Activated CD4-positive, alpha-beta T cell treated with anti-CD3 and anti-CD28 coated beads, Interleukin-2, amount 10 ng/mL, durations not matched to agents 24 days and 14 days (primary cell): Measurements from ENCODE around the gene SERP2. TPM values are rescaled to one million over a fixed set of nuclear protein-coding genes. Genes with fewer than 3 reads are reported as not detected.

Source experiments
- DNase-seq: peaks from one replicate; pipeline ENCODE4 v3.0.0; 2022
- H3K27ac Mint-ChIP-seq: one replicate; pipeline ENCODE4 v1.8.0; 2022; ENCODE audit warnings: mild to moderate bottlenecking, mixed read lengths
- H3K27me3 Mint-ChIP-seq: one replicate; pipeline ENCODE4 v1.8.0; 2022; ENCODE audit warnings: mixed read lengths
- H3K36me3 Mint-ChIP-seq: one replicate; pipeline ENCODE4 v1.8.0; 2022; ENCODE audit warnings: low read depth, mild to moderate bottlenecking, mixed read lengths
- H3K4me1 Mint-ChIP-seq: one replicate; pipeline ENCODE4 v1.8.0; 2021; ENCODE audit warnings: mixed read lengths
- H3K4me3 Mint-ChIP-seq: one replicate; pipeline ENCODE4 v1.8.0; 2022; ENCODE audit warnings: mild to moderate bottlenecking, moderate library complexity, mixed read lengths
- H3K9me3 Mint-ChIP-seq: one replicate; pipeline ENCODE4 v1.8.0; 2021; ENCODE audit warnings: mixed read lengths
- intact Hi-C: fragments of 100-400 bp; cut with micrococcal nuclease; formaldehyde crosslinking; loops from one replicate; pipeline ENCODE4 v1.15.1; 2023
- total RNA-seq: library from RNA; stranded (reverse); gene quantifications from 2 replicates; pipeline ENCODE4 v1.2.3, GENCODE V29; 2022

Gene SERP2
- total RNA-seq, 1 donor from 2014 or later, result not detected

- H3K27me3 Mint-ChIP-seq, result peaks cover 2% of the 10 kb centered on the region
- intact Hi-C loops, result no loop called here
- DNase-seq, result no peak
- H3K36me3 Mint-ChIP-seq, result no peaks in the 10 kb centered on the region
- H3K9me3 Mint-ChIP-seq, result no peaks in the 10 kb centered on the region
- no peaks in the 10 kb centered on the region for H3K4me1 Mint-ChIP-seq
- no peak overlapping the region for H3K4me3 Mint-ChIP-seq
- no peak overlapping the region for H3K27ac Mint-ChIP-seq
Observed at GRCh38 chr13:44402899-44403445, 29.3 kb downstream of the SERP2 start.

- H3K27me3 Mint-ChIP-seq, result peaks cover 2% of the 10 kb centered on the region
- no peaks in the 10 kb centered on the region for H3K9me3 Mint-ChIP-seq
- no peak for DNase-seq
- no peak overlapping the region for H3K4me3 Mint-ChIP-seq
- no peaks in the 10 kb centered on the region for H3K36me3 Mint-ChIP-seq
- H3K4me1 Mint-ChIP-seq, result no peaks in the 10 kb centered on the region
- H3K27ac Mint-ChIP-seq, result no peak overlapping the region
- intact Hi-C loops, result no loop called here
Observed at GRCh38 chr13:44403461-44404056, 29.9 kb downstream of the SERP2 start.

GRCh38 chr13:44404261-44405132 lies 30.9 kb downstream of the SERP2 start:
- H3K27ac Mint-ChIP-seq, result no peak overlapping the region

GRCh38 chr13:44406617-44407016 lies 33.0 kb downstream of the SERP2 start:
- no peaks in the 10 kb centered on the region for H3K36me3 Mint-ChIP-seq
- H3K4me1 Mint-ChIP-seq, result no peaks in the 10 kb centered on the region
- no peak overlapping the region for H3K27ac Mint-ChIP-seq
- no peaks in the 10 kb centered on the region for H3K9me3 Mint-ChIP-seq
- DNase-seq, result no peak
- H3K4me3 Mint-ChIP-seq, result no peak overlapping the region
- intact Hi-C loops, result no loop called here
- H3K27me3 Mint-ChIP-seq, result peaks cover 2% of the 10 kb centered on the region

More at GRCh38 chr13:44404261-44405132, 30.9 kb downstream of the SERP2 start:
- intact Hi-C loops, result no loop called here
- DNase-seq, result no peak
- no peak overlapping the region for H3K4me3 Mint-ChIP-seq
- no peaks in the 10 kb centered on the region for H3K4me1 Mint-ChIP-seq
- H3K27me3 Mint-ChIP-seq, result peaks cover 2% of the 10 kb centered on the region
- no peaks in the 10 kb centered on the region for H3K36me3 Mint-ChIP-seq
- H3K9me3 Mint-ChIP-seq, result no peaks in the 10 kb centered on the region

- intact Hi-C loops, result no loop called here
- H3K9me3 Mint-ChIP-seq, result no peaks in the 10 kb centered on the region
- no peak overlapping the region for H3K4me3 Mint-ChIP-seq
- H3K27me3 Mint-ChIP-seq, result peaks cover 2% of the 10 kb centered on the region
- H3K27ac Mint-ChIP-seq, result no peak overlapping the region
- no peaks in the 10 kb centered on the region for H3K4me1 Mint-ChIP-seq
- H3K36me3 Mint-ChIP-seq, result no peaks in the 10 kb centered on the region
- DNase-seq, result no peak
Observed at GRCh38 chr13:44407379-44407778, 33.8 kb downstream of the SERP2 start.

- Mint-ChIP-seq H3K4me1 (no peaks in the 10 kb centered on the region), H3K36me3 (no peaks in the 10 kb centered on the region), H3K9me3 (no peaks in the 10 kb centered on the region), H3K27me3 (peaks cover 2% of the 10 kb centered on the region), H3K4me3 (no peak overlapping the region), H3K27ac (no peak overlapping the region)
- intact Hi-C loops, result no loop called here
- no peak for DNase-seq
Observed at GRCh38 chr13:44407891-44408290, 34.3 kb downstream of the SERP2 start.

- H3K4me1 Mint-ChIP-seq, result no peaks in the 10 kb centered on the region
- H3K9me3 Mint-ChIP-seq, result no peaks in the 10 kb centered on the region
- no peak overlapping the region for H3K4me3 Mint-ChIP-seq
- no peak for DNase-seq
- H3K36me3 Mint-ChIP-seq, result no peaks in the 10 kb centered on the region
- intact Hi-C loops, result no loop called here
- peaks cover 2% of the 10 kb centered on the region for H3K27me3 Mint-ChIP-seq
- H3K27ac Mint-ChIP-seq, result no peak overlapping the region
Observed at GRCh38 chr13:44409595-44409994, 36.0 kb downstream of the SERP2 start.

GRCh38 chr13:44410328-44410859 lies 36.8 kb downstream of the SERP2 start:
- no peaks in the 10 kb centered on the region for H3K9me3 Mint-ChIP-seq
- no peaks in the 10 kb centered on the region for H3K36me3 Mint-ChIP-seq
- no peaks in the 10 kb centered on the region for H3K4me1 Mint-ChIP-seq
- intact Hi-C loops, result no loop called here
- H3K27ac Mint-ChIP-seq, result no peak overlapping the region
- no peak overlapping the region for H3K4me3 Mint-ChIP-seq
- DNase-seq, result no peak
- H3K27me3 Mint-ChIP-seq, result peaks cover 2% of the 10 kb centered on the region

- intact Hi-C loops, result no loop called here
- Mint-ChIP-seq H3K27ac (no peak overlapping the region), H3K4me3 (no peak overlapping the region), H3K27me3 (peaks cover 2% of the 10 kb centered on the region), H3K9me3 (no peaks in the 10 kb centered on the region), H3K4me1 (no peaks in the 10 kb centered on the region), H3K36me3 (no peaks in the 10 kb centered on the region)
- no peak for DNase-seq
Observed at GRCh38 chr13:44411841-44412240, 38.2 kb downstream of the SERP2 start.

GRCh38 chr13:44412346-44412935 lies 38.8 kb downstream of the SERP2 start:
- no peak overlapping the region for H3K27ac Mint-ChIP-seq
- no peaks in the 10 kb centered on the region for H3K9me3 Mint-ChIP-seq
- H3K27me3 Mint-ChIP-seq, result no peaks in the 10 kb centered on the region
- intact Hi-C loops, result no loop called here
- no peaks in the 10 kb centered on the region for H3K36me3 Mint-ChIP-seq
- H3K4me1 Mint-ChIP-seq, result no peaks in the 10 kb centered on the region
- DNase-seq, result no peak
- no peak overlapping the region for H3K4me3 Mint-ChIP-seq

- Mint-ChIP-seq H3K4me1 (no peaks in the 10 kb centered on the region), H3K9me3 (no peaks in the 10 kb centered on the region), H3K27me3 (no peaks in the 10 kb centered on the region), H3K4me3 (no peak overlapping the region), H3K27ac (no peak overlapping the region), H3K36me3 (no peaks in the 10 kb centered on the region)
- intact Hi-C loops, result no loop called here
- no peak for DNase-seq
Observed at GRCh38 chr13:44413095-44413494, 39.5 kb downstream of the SERP2 start.

GRCh38 chr13:44414716-44415115 lies 41.1 kb downstream of the SERP2 start:
- DNase-seq, result no peak
- Mint-ChIP-seq H3K4me3 (no peak overlapping the region), H3K27ac (no peak overlapping the region), H3K36me3 (no peaks in the 10 kb centered on the region), H3K4me1 (no peaks in the 10 kb centered on the region), H3K27me3 (no peaks in the 10 kb centered on the region), H3K9me3 (no peaks in the 10 kb centered on the region)
- intact Hi-C loops, result no loop called here

- no peak for DNase-seq
- Mint-ChIP-seq H3K27ac (no peak overlapping the region), H3K27me3 (no peaks in the 10 kb centered on the region), H3K4me3 (no peak overlapping the region), H3K36me3 (no peaks in the 10 kb centered on the region), H3K4me1 (no peaks in the 10 kb centered on the region), H3K9me3 (no peaks in the 10 kb centered on the region)
- intact Hi-C loops, result no loop called here
Observed at GRCh38 chr13:44415815-44416214, 42.2 kb downstream of the SERP2 start.

- no peak overlapping the region for H3K4me3 Mint-ChIP-seq
- DNase-seq, result no peak
- intact Hi-C loops, result no loop called here
- no peaks in the 10 kb centered on the region for H3K36me3 Mint-ChIP-seq
- no peaks in the 10 kb centered on the region for H3K9me3 Mint-ChIP-seq
- H3K27ac Mint-ChIP-seq, result no peak overlapping the region
- no peaks in the 10 kb centered on the region for H3K27me3 Mint-ChIP-seq
- no peaks in the 10 kb centered on the region for H3K4me1 Mint-ChIP-seq
Observed at GRCh38 chr13:44416301-44416700, 42.7 kb downstream of the SERP2 start.
